Measurements from ENCODE around the gene TMEM8B. TPM values are rescaled to one million over a fixed set of nuclear protein-coding genes. Genes with fewer than 3 reads are reported as not detected.

Gene TMEM8B
- polyA plus RNA-seq (2013) = 8.6 and 8.7 TPM in 2 replicates

- Histone ChIP-seq H4K8ac (ENCODE audit: low read depth, low read length) (peak within 1 kb of the TSS; percentile 97), H3K14ac (ENCODE audit: low read length) (peak within 1 kb of the TSS; percentile 90), H2AK5ac (ENCODE audit: low read length) (peak within 1 kb of the TSS; percentile 44), H3K23ac (ENCODE audit: low read length) (no peak within 1 kb of the TSS), H3K79me2 (ENCODE audit: control insufficient read depth, insufficient read depth, low read length, poor library complexity) (peaks cover 3% of the 10 kb centered on the region), H2AFZ (ENCODE audit: insufficient read depth, low read length, poor library complexity) (peak within 1 kb of the TSS; percentile 94), H3K27me3 (ENCODE audit: insufficient read depth, low read length) (no peaks in the 10 kb centered on the region), H3K4me2 (ENCODE audit: low read length) (peak within 1 kb of the TSS; percentile 99), H2BK12ac (ENCODE audit: low read length) (peak within 1 kb of the TSS; percentile 20), H3K4me1 (ENCODE audit: control insufficient read depth in 1 of 2, insufficient read depth in 2 of 2, low read length in 2 of 2) (peaks cover 22 to 27% of the 10 kb centered on the region in 2 experiments), H3K9me3 (ENCODE audit: insufficient read depth, low read depth, low read length) (no peaks in the 10 kb centered on the region), H3K27ac (ENCODE audit: low read depth, low read length) (no peak within 1 kb of the TSS), H3K36me3 (ENCODE audit: control insufficient read depth in 1 of 2, insufficient read depth in 2 of 2, low read length in 2 of 2) (no peaks in the 10 kb centered on the region), H2BK5ac (ENCODE audit: low read depth, low read length, poor library complexity) (peak within 1 kb of the TSS; percentile 44), H3K4me3 (ENCODE audit: low read depth, low read length) (peak within 1 kb of the TSS; percentile 81), H3K4ac (ENCODE audit: low read depth, low read length) (peak within 1 kb of the TSS; percentile 73), H3K9ac (ENCODE audit: low read length) (peak within 1 kb of the TSS; percentile 90), H4K12ac (ENCODE audit: low read depth, low read length) (peak within 1 kb of the TSS; percentile 67), H2BK120ac (ENCODE audit: insufficient read depth, low read length, poor library complexity) (peak within 1 kb of the TSS; percentile 46), H3K18ac (ENCODE audit: low read length) (peak within 1 kb of the TSS; percentile 69), H3K79me1 (ENCODE audit: low read length) (peaks cover 4% of the 10 kb centered on the region), H4K91ac (ENCODE audit: low read depth, low read length) (peak within 1 kb of the TSS; percentile 48)
- DNase-seq = peak; percentile 89 to 90
- WGBS (ENCODE audit: extremely low coverage, insufficient coverage, insufficient read length) = no CpG with 5 or more reads among the region's 53 CpGs
Measured at GRCh38 chr9:35829084-35829763, at the start of gene TMEM8B. TSS of gene TMEM8B (plus strand) at chr9:35829228. CDS start at chr9:35829448, 220 bp downstream.

GRCh38 chr9:35781066-35781465 lies 48.0 kb upstream of the TMEM8B start:
- no peak overlapping the region for H3K4ac ChIP-seq (ENCODE audit: low read depth, low read length)
- WGBS (ENCODE audit: extremely low coverage, insufficient coverage, insufficient read length) = no CpG with 5 or more reads among the region's 2 CpGs
- DNase-seq = no peak
- H3K23ac ChIP-seq (ENCODE audit: low read length) = no peak overlapping the region
- no peak overlapping the region for H3K14ac ChIP-seq (ENCODE audit: low read length)
- no peak overlapping the region for H4K8ac ChIP-seq (ENCODE audit: low read depth, low read length)
- H3K79me1 ChIP-seq (ENCODE audit: low read length) = no peaks in the 10 kb centered on the region
- H2BK120ac ChIP-seq (ENCODE audit: insufficient read depth, low read length, poor library complexity) = no peak overlapping the region
- H3K9ac ChIP-seq (ENCODE audit: low read length) = no peak overlapping the region
- no peak overlapping the region for H4K12ac ChIP-seq (ENCODE audit: low read depth, low read length)
- H3K9me3 ChIP-seq (ENCODE audit: insufficient read depth, low read depth, low read length) = peaks cover 1% of the 10 kb centered on the region
- H4K91ac ChIP-seq (ENCODE audit: low read depth, low read length) = no peak overlapping the region
- H3K4me3 ChIP-seq (ENCODE audit: low read depth, low read length) = no peak overlapping the region
- no peaks in the 10 kb centered on the region for H3K27me3 ChIP-seq (ENCODE audit: insufficient read depth, low read length)
- H2BK12ac ChIP-seq (ENCODE audit: low read length) = no peak overlapping the region
- H3K36me3 ChIP-seq (ENCODE audit: control insufficient read depth in 1 of 2, insufficient read depth in 2 of 2, low read length in 2 of 2) = no peaks in the 10 kb centered on the region
- H3K4me2 ChIP-seq (ENCODE audit: low read length) = no peak overlapping the region
- H2BK5ac ChIP-seq (ENCODE audit: low read depth, low read length, poor library complexity) = no peak overlapping the region
- no peak overlapping the region for H3K27ac ChIP-seq (ENCODE audit: low read depth, low read length)
- no peak overlapping the region for H3K18ac ChIP-seq (ENCODE audit: low read length)
- no peaks in the 10 kb centered on the region for H3K79me2 ChIP-seq (ENCODE audit: control insufficient read depth, insufficient read depth, low read length, poor library complexity)
- H2AFZ ChIP-seq (ENCODE audit: insufficient read depth, low read length, poor library complexity) = no peak overlapping the region
- H3K4me1 ChIP-seq (ENCODE audit: control insufficient read depth in 1 of 2, insufficient read depth in 2 of 2, low read length in 2 of 2) = no peaks in the 10 kb centered on the region
- no peak overlapping the region for H2AK5ac ChIP-seq (ENCODE audit: low read length)

- H2BK5ac ChIP-seq (ENCODE audit: low read depth, low read length, poor library complexity) = no peak overlapping the region
- H2AFZ ChIP-seq (ENCODE audit: insufficient read depth, low read length, poor library complexity) = no peak overlapping the region
- H3K4me1 ChIP-seq (ENCODE audit: control insufficient read depth in 1 of 2, insufficient read depth in 2 of 2, low read length in 2 of 2) = no peaks in the 10 kb centered on the region
- no peaks in the 10 kb centered on the region for H3K36me3 ChIP-seq (ENCODE audit: control insufficient read depth in 1 of 2, insufficient read depth in 2 of 2, low read length in 2 of 2)
- H4K91ac ChIP-seq (ENCODE audit: low read depth, low read length) = no peak overlapping the region
- H2BK120ac ChIP-seq (ENCODE audit: insufficient read depth, low read length, poor library complexity) = no peak overlapping the region
- H3K4me3 ChIP-seq (ENCODE audit: low read depth, low read length) = no peak overlapping the region
- no peak overlapping the region for H2AK5ac ChIP-seq (ENCODE audit: low read length)
- H3K27me3 ChIP-seq (ENCODE audit: insufficient read depth, low read length) = no peaks in the 10 kb centered on the region
- no peak overlapping the region for H4K8ac ChIP-seq (ENCODE audit: low read depth, low read length)
- H3K23ac ChIP-seq (ENCODE audit: low read length) = no peak overlapping the region
- no peak overlapping the region for H3K27ac ChIP-seq (ENCODE audit: low read depth, low read length)
- DNase-seq = no peak
- peaks cover 1% of the 10 kb centered on the region for H3K9me3 ChIP-seq (ENCODE audit: insufficient read depth, low read depth, low read length)
- no peak overlapping the region for H3K18ac ChIP-seq (ENCODE audit: low read length)
- no peak overlapping the region for H3K4me2 ChIP-seq (ENCODE audit: low read length)
- H3K9ac ChIP-seq (ENCODE audit: low read length) = no peak overlapping the region
- H3K79me2 ChIP-seq (ENCODE audit: control insufficient read depth, insufficient read depth, low read length, poor library complexity) = no peaks in the 10 kb centered on the region
- no peak overlapping the region for H2BK12ac ChIP-seq (ENCODE audit: low read length)
- H3K4ac ChIP-seq (ENCODE audit: low read depth, low read length) = no peak overlapping the region
- H3K14ac ChIP-seq (ENCODE audit: low read length) = no peak overlapping the region
- no peak overlapping the region for H4K12ac ChIP-seq (ENCODE audit: low read depth, low read length)
- no peaks in the 10 kb centered on the region for H3K79me1 ChIP-seq (ENCODE audit: low read length)
Measured at GRCh38 chr9:35783418-35783817, 45.6 kb upstream of the TMEM8B start.

- H3K27ac ChIP-seq (ENCODE audit: low read depth, low read length) = no peak overlapping the region
- H3K18ac ChIP-seq (ENCODE audit: low read length) = no peak overlapping the region
- no peak for DNase-seq
- H3K27me3 ChIP-seq (ENCODE audit: insufficient read depth, low read length) = no peaks in the 10 kb centered on the region
- no peak overlapping the region for H3K4me2 ChIP-seq (ENCODE audit: low read length)
- H2BK5ac ChIP-seq (ENCODE audit: low read depth, low read length, poor library complexity) = no peak overlapping the region
- no peak overlapping the region for H3K4me3 ChIP-seq (ENCODE audit: low read depth, low read length)
- H3K4ac ChIP-seq (ENCODE audit: low read depth, low read length) = no peak overlapping the region
- peaks cover 11 to 25% of the 10 kb centered on the region in 2 experiments for H3K4me1 ChIP-seq (ENCODE audit: control insufficient read depth in 1 of 2, insufficient read depth in 2 of 2, low read length in 2 of 2)
- no peak overlapping the region for H2BK12ac ChIP-seq (ENCODE audit: low read length)
- no peaks in the 10 kb centered on the region for H3K79me2 ChIP-seq (ENCODE audit: control insufficient read depth, insufficient read depth, low read length, poor library complexity)
- H4K8ac ChIP-seq (ENCODE audit: low read depth, low read length) = no peak overlapping the region
- H2AFZ ChIP-seq (ENCODE audit: insufficient read depth, low read length, poor library complexity) = no peak overlapping the region
- H3K14ac ChIP-seq (ENCODE audit: low read length) = no peak overlapping the region
- no CpG with 5 or more reads among the region's 2 CpGs for WGBS (ENCODE audit: extremely low coverage, insufficient coverage, insufficient read length)
- H4K12ac ChIP-seq (ENCODE audit: low read depth, low read length) = no peak overlapping the region
- no peak overlapping the region for H4K91ac ChIP-seq (ENCODE audit: low read depth, low read length)
- no peak overlapping the region for H2AK5ac ChIP-seq (ENCODE audit: low read length)
- H3K23ac ChIP-seq (ENCODE audit: low read length) = no peak overlapping the region
- peaks cover 1% of the 10 kb centered on the region for H3K9me3 ChIP-seq (ENCODE audit: insufficient read depth, low read depth, low read length)
- H3K79me1 ChIP-seq (ENCODE audit: low read length) = peaks cover 3% of the 10 kb centered on the region
- no peaks in the 10 kb centered on the region for H3K36me3 ChIP-seq (ENCODE audit: control insufficient read depth in 1 of 2, insufficient read depth in 2 of 2, low read length in 2 of 2)
- no peak overlapping the region for H3K9ac ChIP-seq (ENCODE audit: low read length)
- no peak overlapping the region for H2BK120ac ChIP-seq (ENCODE audit: insufficient read depth, low read length, poor library complexity)
Measured at GRCh38 chr9:35789541-35789940, 39.5 kb upstream of the TMEM8B start.

Measured in trophoblast cell (in vitro differentiated cells and primary cell).